HCT116 (cell line): ENCODE data around the gene ALCAM. TPM values are rescaled to one million over a fixed set of nuclear protein-coding genes. Genes with fewer than 3 reads are reported as not detected.

ENCODE experiments used
- ATAC-seq: fragments of 200-7000 bp; cut with Tn5 transposase; 2 replicates; pipeline ENCODE4 v1.9.1; 2020; ENCODE audit warnings: mild to moderate bottlenecking, moderate library complexity
- BruUV-seq: library from RNA; stranded (reverse); fragments of 400-500 nt; replicated peaks from 2 replicates; lab custom pipeline; 2021; lab: Mats Ljungman, UMichigan
- CTCF ChIA-PET: fragments of 300-600 bp; sonication (Branson Sonifier 250); formaldehyde crosslinking; loops from one replicate; lab custom pipeline; 2021; ENCODE audit warnings: antibody characterized with exemption; lab: Charles Lee
- POLR2A ChIA-PET: fragments of 300-600, 350-600 bp; sonication (Branson Sonifier 250); formaldehyde crosslinking; loops from one replicate; lab custom pipeline; 2021; ENCODE audit warnings: antibody characterized with exemption; lab: Charles Lee
- RAD21 ChIA-PET, 2 experiments: fragments of 300-600 bp; sonication (Branson Sonifier 250); formaldehyde crosslinking; loops; one replicate each; lab custom pipeline; 2023; ENCODE audit warnings: low total read pairs in 2 of 2; ENCODE audit not compliant: uncharacterized antibody in 2 of 2, unreplicated experiment in 2 of 2, low non-redundant PET in 1 of 2; lab: Charles Lee
- DNase-seq: peaks from one replicate; pipeline ENCODE4 v3.0.0-alpha.2; 2010; ENCODE audit warnings: low read depth, low spot score
- H2AFZ ChIP-seq: fragments of 200-600 bp; shearing (Covaris generic), sonication (generic); 2 replicates; pipeline ENCODE4 v1.6.1; 2017; ENCODE audit warnings: low read depth, mixed run types, mixed read lengths, antibody characterized with exemption, low read length; ENCODE audit not compliant: poor library complexity, severe bottlenecking
- H3K27ac ChIP-seq: 2 replicates; pipeline ENCODE4 v1.5.1; 2012; ENCODE audit warnings: low read depth, low read length
- H3K27me3 ChIP-seq: fragments of 200-600 bp; sonication (generic); 2 replicates; pipeline ENCODE4 v1.6.1; 2016; ENCODE audit warnings: mixed run types, low read length, mixed read lengths; ENCODE audit not compliant: insufficient read depth
- H3K36me3 ChIP-seq, 2 experiments: fragments of 200-500 bp in 1 of 2; fragments of 200-600 bp in 1 of 2; sonication (Bioruptor generic) in 1 of 2; sonication (generic) in 1 of 2; 2 replicates each; pipeline versions ENCODE4 v1.5.1 to v1.6.1; 2014 to 2016; ENCODE audit warnings: low read length in 2 of 2, inconsistent platforms in 1 of 2, mixed read lengths in 1 of 2, mixed run types in 1 of 2; ENCODE audit not compliant: insufficient read depth in 2 of 2, control insufficient read depth in 1 of 2
- H3K4me1 ChIP-seq, 2 experiments: fragments of 200-600 bp in 1 of 2; sonication (generic) in 1 of 2; 2 replicates each; pipeline versions ENCODE4 v1.5.1 to v1.6.1; 2012 to 2017; ENCODE audit warnings: low read length in 2 of 2, inconsistent platforms in 1 of 2, mild to moderate bottlenecking in 1 of 2, mixed read lengths in 1 of 2, mixed run types in 1 of 2, moderate library complexity in 1 of 2; ENCODE audit not compliant: insufficient read depth in 2 of 2, control insufficient read depth in 1 of 2
- H3K4me2 ChIP-seq: fragments of 200-600 bp; sonication (generic); 2 replicates; pipeline ENCODE4 v1.6.1; 2017; ENCODE audit warnings: mixed run types, low read length, mixed read lengths
- H3K4me3 ChIP-seq, 2 experiments: fragments of 200-600 bp in 1 of 2; sonication (generic) in 1 of 2; replicated peaks in 1 of 2; 2 replicates each; pipeline ENCODE4 v1.5.1; 2011 to 2016; ENCODE audit warnings: low read length in 2 of 2, control low read depth in 1 of 2, low read depth in 1 of 2, mild to moderate bottlenecking in 1 of 2, mixed read lengths in 1 of 2, mixed run types in 1 of 2
- H3K79me2 ChIP-seq: fragments of 200-600 bp; sonication (generic); 2 replicates; pipeline ENCODE4 v1.6.1; 2017; ENCODE audit warnings: mild to moderate bottlenecking, mixed run types, low read length, moderate library complexity, mixed read lengths; ENCODE audit not compliant: insufficient read depth
- H3K9ac ChIP-seq: fragments of 200-600 bp; sonication (generic); 2 replicates; pipeline ENCODE4 v1.6.1; 2016; ENCODE audit warnings: low read length, mixed read lengths
- H3K9me2 ChIP-seq: fragments of 200-600 bp; sonication (generic), shearing (Covaris generic); 2 replicates; pipeline ENCODE4 v1.6.1; 2017; ENCODE audit warnings: mixed run types, mild to moderate bottlenecking, moderate library complexity; ENCODE audit not compliant: insufficient read depth
- H3K9me3 ChIP-seq, 2 experiments: fragments of 200-500 bp in 1 of 2; fragments of 200-600 bp in 1 of 2; sonication (Bioruptor generic) in 1 of 2; sonication (generic) in 1 of 2; 2 replicates each; pipeline ENCODE4 v1.6.1; 2014 to 2017; ENCODE audit warnings: low read length in 2 of 2, mixed read lengths in 2 of 2, inconsistent platforms in 1 of 2, low read depth in 1 of 2, mild to moderate bottlenecking in 1 of 2, mixed run types in 1 of 2, moderate library complexity in 1 of 2; ENCODE audit not compliant: control insufficient read depth in 1 of 2, insufficient read depth in 1 of 2
- H4K20me1 ChIP-seq: fragments of 200-600 bp; sonication (generic), shearing (Covaris generic); 2 replicates; pipeline ENCODE4 v1.6.1; 2017; ENCODE audit warnings: mixed run types, mild to moderate bottlenecking, moderate library complexity; ENCODE audit not compliant: insufficient read depth
- ATF3 ChIP-seq: IDR thresholded peaks from 2 replicates; pipeline ENCODE4 v1.6.1; 2012
- CTCF ChIP-seq, 3 experiments: fragments of 200-600 bp in 1 of 3; sonication (generic) in 1 of 3; IDR thresholded peaks in 2 of 3; conservative IDR thresholded peaks in 1 of 3; 2 replicates each; pipeline ENCODE4 v1.5.1; 2012 to 2017; ENCODE audit warnings: low read depth in 2 of 3, low read length in 2 of 3, antibody characterized with exemption in 1 of 3, borderline replicate concordance in 1 of 3, control low read depth in 1 of 3, mild to moderate bottlenecking in 1 of 3, mixed read lengths in 1 of 3, mixed run types in 1 of 3, moderate library complexity in 1 of 3; ENCODE audit not compliant: insufficient read depth in 1 of 3
- EGR1 ChIP-seq: IDR thresholded peaks from 2 replicates; pipeline ENCODE4 v1.6.1; 2012; ENCODE audit warnings: low read depth
- EZH2 ChIP-seq: fragments of 200-600 bp; sonication (generic); IDR thresholded peaks from 2 replicates; pipeline ENCODE4 v1.6.1; 2017; ENCODE audit warnings: antibody characterized with exemption, mixed run types
- EZH2phosphoT487 ChIP-seq: fragments of 200-600 bp; IDR thresholded peaks from 2 replicates; pipeline ENCODE4 v1.6.1; 2018; ENCODE audit warnings: antibody characterized with exemption, borderline replicate concordance
- JUND ChIP-seq: IDR thresholded peaks from 2 replicates; pipeline ENCODE4 v1.6.1; 2012
- POLR2A ChIP-seq: IDR thresholded peaks from 2 replicates; pipeline ENCODE4 v1.7.0; 2011; ENCODE audit warnings: borderline replicate concordance; ENCODE audit not compliant: insufficient read depth, insufficient read length; ENCODE audit errors: extremely low read depth
- POLR2AphosphoS5 ChIP-seq: IDR thresholded peaks from 2 replicates; pipeline ENCODE4 v1.6.1; 2011; ENCODE audit warnings: mild to moderate bottlenecking, low read depth, low read length, moderate library complexity
- RAD21 ChIP-seq: IDR thresholded peaks from 2 replicates; pipeline ENCODE4 v1.6.1; 2012; ENCODE audit warnings: low read depth, mild to moderate bottlenecking
- SIN3A ChIP-seq: IDR thresholded peaks from 2 replicates; pipeline ENCODE4 v1.6.1; 2012; ENCODE audit warnings: low read depth
- SRF ChIP-seq: IDR thresholded peaks from 2 replicates; pipeline ENCODE4 v1.6.1; 2012; ENCODE audit warnings: low read depth
- YY1 ChIP-seq: IDR thresholded peaks from 2 replicates; pipeline ENCODE4 v1.6.1; 2011; ENCODE audit warnings: low read length, low read depth, moderate library complexity, mild to moderate bottlenecking; ENCODE audit not compliant: insufficient replicate concordance; ENCODE audit errors: extremely low read depth
- ZFX ChIP-seq: fragments of 450-650 bp; IDR thresholded peaks from 2 replicates; pipeline ENCODE4 v1.6.1; 2017
- ZNF274 ChIP-seq: fragments of 200-500 bp; sonication (Bioruptor generic); IDR thresholded peaks from 2 replicates; pipeline ENCODE4 v1.6.1; 2014; ENCODE audit warnings: mild to moderate bottlenecking, low read depth, low read length, inconsistent platforms
- intact Hi-C: fragments of 100-400 bp; cut with micrococcal nuclease; formaldehyde crosslinking; loops from 2 replicates; pipeline ENCODE4 v1.10.0; 2022
- total RNA-seq: library from RNA; stranded (reverse); gene quantifications from one replicate; pipeline ENCODE4 v1.2.1, GENCODE V29; 2021; ENCODE audit not compliant: unreplicated experiment

Gene ALCAM
- total RNA-seq, 1 experiment from 2014 or later, result 56.7 TPM

GRCh38 chr3:105448338-105448982 lies 81.8 kb downstream of the ALCAM start (continued):
- TF ChIP-seq CTCF (IDR thresholded peaks at IDR 0.05 in 2 of 3, conservative IDR thresholded peaks at IDR 0.05 in 1 of 3; ENCODE audit: borderline replicate concordance in 1 of 3, insufficient read depth in 1 of 3, low read depth in 2 of 3, low read length in 2 of 3), result no peak
- no peak for TF ChIP-seq ZNF274
- TF ChIP-seq YY1, result no peak
- no peak for TF ChIP-seq POLR2A
- TF ChIP-seq EGR1, result no peak

- Histone ChIP-seq H3K4me3 (no peak overlapping the region), H3K79me2 (peaks cover 13% of the 10 kb centered on the region), H3K9me3 (no peaks in the 10 kb centered on the region), H3K36me3 (no peaks in the 10 kb centered on the region), H3K4me2 (no peak overlapping the region), H3K9me2 (no peaks in the 10 kb centered on the region), H2AFZ (no peak overlapping the region), H3K4me1 (no peaks in the 10 kb centered on the region), H3K27me3 (no peaks in the 10 kb centered on the region), H3K9ac (no peak overlapping the region), H3K27ac (no peak overlapping the region), H4K20me1 (no peaks in the 10 kb centered on the region)
- RAD21 ChIA-PET, result no interaction called here
- no TSS peak for BruUV-seq
- no peak for ATAC-seq
- POLR2A ChIA-PET, result no interaction called here
- TF ChIP-seq EZH2phosphoT487 (no peak), RAD21 (no peak), SIN3A (no peak), ATF3 (no peak), JUND (no peak), EZH2 (no peak), EGR1 (no peak), SRF (no peak), POLR2AphosphoS5 (no peak), ZFX (no peak)
- DNase-seq, result no peak
- CTCF ChIA-PET, result no interaction called here
- intact Hi-C loops, result no loop called here
Observed at GRCh38 chr3:105449414-105449813, 82.7 kb downstream of the ALCAM start.
